ENCODE measurements around the gene CHODL. TPM values are rescaled to one million over a fixed set of nuclear protein-coding genes. Genes with fewer than 3 reads are reported as not detected.

The CHODL gene
- total RNA-seq, 3 donors from 2014 or later (not counting 1 experiment from before 2014, with no cell fraction given): 0.14 to 0.70 TPM; not detected in 1

- peaks cover 0 to 5% of the 10 kb centered on the region in 2 donors for H3K4me1 Mint-ChIP-seq
- H3K27ac ChIP-seq (ENCODE audit: low read length): no peak overlapping the region
- H3K36me3 Mint-ChIP-seq: no peaks in the 10 kb centered on the region
- no peaks in the 10 kb centered on the region for H3K36me3 ChIP-seq (ENCODE audit: control insufficient read depth, insufficient read depth, low read length)
- no peak for ATAC-seq
- peaks cover 23% of the 10 kb centered on the region for H3K27me3 ChIP-seq (ENCODE audit: control insufficient read depth, insufficient read depth, low read length)
- H3K27me3 Mint-ChIP-seq (ENCODE audit: low read depth in 2 of 2): peaks cover 32 to 44% of the 10 kb centered on the region in 2 donors
- no peaks in the 10 kb centered on the region for H3K9me3 ChIP-seq (ENCODE audit: control insufficient read depth, insufficient read depth, low read length)
- H3K4me3 Mint-ChIP-seq: no peak overlapping the region
- H3K27ac Mint-ChIP-seq: no peak overlapping the region
- DNase-seq: no peak
- intact Hi-C loops (cut with micrococcal nuclease): no loop called here
- TF ChIP-seq, protein P1, sequence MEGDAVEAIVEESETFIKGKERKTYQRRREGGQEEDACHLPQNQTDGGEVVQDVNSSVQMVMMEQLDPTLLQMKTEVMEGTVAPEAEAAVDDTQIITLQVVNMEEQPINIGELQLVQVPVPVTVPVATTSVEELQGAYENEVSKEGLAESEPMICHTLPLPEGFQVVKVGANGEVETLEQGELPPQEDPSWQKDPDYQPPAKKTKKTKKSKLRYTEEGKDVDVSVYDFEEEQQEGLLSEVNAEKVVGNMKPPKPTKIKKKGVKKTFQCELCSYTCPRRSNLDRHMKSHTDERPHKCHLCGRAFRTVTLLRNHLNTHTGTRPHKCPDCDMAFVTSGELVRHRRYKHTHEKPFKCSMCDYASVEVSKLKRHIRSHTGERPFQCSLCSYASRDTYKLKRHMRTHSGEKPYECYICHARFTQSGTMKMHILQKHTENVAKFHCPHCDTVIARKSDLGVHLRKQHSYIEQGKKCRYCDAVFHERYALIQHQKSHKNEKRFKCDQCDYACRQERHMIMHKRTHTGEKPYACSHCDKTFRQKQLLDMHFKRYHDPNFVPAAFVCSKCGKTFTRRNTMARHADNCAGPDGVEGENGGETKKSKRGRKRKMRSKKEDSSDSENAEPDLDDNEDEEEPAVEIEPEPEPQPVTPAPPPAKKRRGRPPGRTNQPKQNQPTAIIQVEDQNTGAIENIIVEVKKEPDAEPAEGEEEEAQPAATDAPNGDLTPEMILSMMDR (IDR thresholded peaks at IDR 0.05): no peak
- H3K4me1 ChIP-seq (ENCODE audit: control insufficient read depth, insufficient read depth, low read length): peaks cover 2% of the 10 kb centered on the region
- WGBS (ENCODE audit: insufficient coverage): 13% methylated on average over 22 of the region's 22 CpGs
- H3K9me3 Mint-ChIP-seq: no peaks in the 10 kb centered on the region
- H3K4me3 ChIP-seq (ENCODE audit: low read length): no peak overlapping the region
Observed at GRCh38 chr21:18245464-18245967, 883 bp downstream of the CHODL start.

- DNase-seq (no peak), ATAC-seq (no peak)
- WGBS (ENCODE audit: insufficient coverage): 80% methylated on average over 1 of the region's 1 CpG
Observed at GRCh38 chr21:18248171-18248570, 3.5 kb downstream of the CHODL start.

DNA sequence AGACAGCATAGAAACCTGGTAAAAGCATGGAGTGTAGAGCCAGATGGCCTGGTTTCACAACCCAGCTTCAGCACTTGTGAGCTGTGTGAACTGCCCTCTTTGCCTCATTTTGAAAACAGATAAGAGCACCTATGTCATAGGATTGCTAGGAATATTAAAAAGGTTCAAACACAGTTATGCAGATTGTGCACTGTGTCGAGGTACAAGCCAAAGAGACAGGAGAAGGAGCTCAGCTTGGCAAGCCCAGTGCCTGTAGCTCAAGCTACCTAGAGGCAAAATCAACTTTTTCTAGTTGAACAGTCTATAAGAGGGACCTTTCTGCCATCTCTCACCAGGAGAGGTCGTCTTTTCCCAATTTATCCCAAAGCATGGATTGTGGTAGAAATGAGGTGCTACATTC lies 5.0 kb downstream of the CHODL start:
- Histone ChIP-seq H3K9me3 (ENCODE audit: control insufficient read depth, insufficient read depth, low read length) (no peaks in the 10 kb centered on the region), H3K4me1 (ENCODE audit: control insufficient read depth, insufficient read depth, low read length) (peaks cover under 1% of the 10 kb centered on the region), H3K27me3 (ENCODE audit: control insufficient read depth, insufficient read depth, low read length) (peaks cover 9% of the 10 kb centered on the region), H3K36me3 (ENCODE audit: control insufficient read depth, insufficient read depth, low read length) (no peaks in the 10 kb centered on the region), H3K27ac (ENCODE audit: low read length) (no peak overlapping the region), H3K4me3 (ENCODE audit: low read length) (no peak overlapping the region)
- intact Hi-C loops (cut with micrococcal nuclease): no loop called here
- ATAC-seq: no peak
- Mint-ChIP-seq H3K27me3 (ENCODE audit: low read depth in 2 of 2) (peaks cover 11 to 18% of the 10 kb centered on the region in 2 donors), H3K4me1 (no peaks in the 10 kb centered on the region), H3K27ac (no peak overlapping the region), H3K4me3 (no peak overlapping the region), H3K36me3 (no peaks in the 10 kb centered on the region), H3K9me3 (no peaks in the 10 kb centered on the region)
- WGBS (ENCODE audit: insufficient coverage): 67% methylated on average over 1 of the region's 2 CpGs
- TF ChIP-seq, protein P1 (IDR thresholded peaks at IDR 0.05): no peak
- DNase-seq: no peak

More at GRCh38 chr21:18248171-18248570, 3.5 kb downstream of the CHODL start:
- intact Hi-C loops (cut with micrococcal nuclease): no loop called here
- Mint-ChIP-seq H3K27ac (no peak overlapping the region), H3K4me3 (no peak overlapping the region), H3K4me1 (peaks cover 0 to 5% of the 10 kb centered on the region in 2 donors), H3K9me3 (no peaks in the 10 kb centered on the region), H3K27me3 (ENCODE audit: low read depth in 2 of 2) (peaks cover 24 to 27% of the 10 kb centered on the region in 2 donors), H3K36me3 (no peaks in the 10 kb centered on the region)
- Histone ChIP-seq H3K36me3 (ENCODE audit: control insufficient read depth, insufficient read depth, low read length) (no peaks in the 10 kb centered on the region), H3K27ac (ENCODE audit: low read length) (no peak overlapping the region), H3K27me3 (ENCODE audit: control insufficient read depth, insufficient read depth, low read length) (peaks cover 19% of the 10 kb centered on the region), H3K9me3 (ENCODE audit: control insufficient read depth, insufficient read depth, low read length) (no peaks in the 10 kb centered on the region), H3K4me3 (ENCODE audit: low read length) (no peak overlapping the region), H3K4me1 (ENCODE audit: control insufficient read depth, insufficient read depth, low read length) (peaks cover 2% of the 10 kb centered on the region)
- TF ChIP-seq, protein P1 (IDR thresholded peaks at IDR 0.05): no peak

DNA sequence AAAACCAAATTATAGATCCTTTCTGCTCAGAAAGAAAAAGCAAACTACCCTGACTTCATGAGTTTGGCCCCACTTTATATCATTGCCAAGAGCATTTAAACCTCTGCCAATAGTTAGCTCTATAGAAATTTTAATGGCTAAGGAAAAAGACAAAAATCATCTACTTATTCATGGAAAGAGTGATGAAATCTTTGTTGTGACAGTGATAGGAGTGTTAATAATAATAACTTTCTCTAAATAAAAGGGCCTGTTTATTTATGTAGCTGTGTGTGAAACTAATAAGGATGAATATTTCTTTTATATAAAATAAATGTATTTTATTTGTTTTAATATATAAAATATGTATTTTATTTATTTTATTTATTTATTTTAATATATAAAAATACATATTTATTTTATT lies 6.4 kb downstream of the CHODL start:
- Histone ChIP-seq H3K4me3 (ENCODE audit: low read length) (no peak overlapping the region), H3K36me3 (ENCODE audit: control insufficient read depth, insufficient read depth, low read length) (no peaks in the 10 kb centered on the region), H3K27ac (ENCODE audit: low read length) (no peak overlapping the region), H3K9me3 (ENCODE audit: control insufficient read depth, insufficient read depth, low read length) (no peaks in the 10 kb centered on the region), H3K27me3 (ENCODE audit: control insufficient read depth, insufficient read depth, low read length) (peaks cover 4% of the 10 kb centered on the region), H3K4me1 (ENCODE audit: control insufficient read depth, insufficient read depth, low read length) (no peaks in the 10 kb centered on the region)
- H3K27ac Mint-ChIP-seq: no peak overlapping the region
- H3K4me1 Mint-ChIP-seq: no peaks in the 10 kb centered on the region
- intact Hi-C loops (cut with micrococcal nuclease): no loop called here
- TF ChIP-seq, protein P1 (IDR thresholded peaks at IDR 0.05): no peak
- ATAC-seq (no peak), DNase-seq (no peak)
- H3K9me3 Mint-ChIP-seq: no peaks in the 10 kb centered on the region
- H3K36me3 Mint-ChIP-seq: no peaks in the 10 kb centered on the region
- H3K4me3 Mint-ChIP-seq: peak overlapping the region; percentile 6
- H3K27me3 Mint-ChIP-seq (ENCODE audit: low read depth in 2 of 2): peaks cover 6 to 9% of the 10 kb centered on the region in 2 donors
